GM18951 (cell line): ENCODE data around the gene ACAD9.
"Not testable (repeated sequence)": the region's sequence is repeated elsewhere in the genome, so short reads cannot be mapped to it uniquely, and the experiment has no call there.

Experiments
- POLR2A ChIP-seq: IDR thresholded peaks from 4 replicates; pipeline ENCODE4 v1.6.1; 2011; ENCODE audit warnings: mild to moderate bottlenecking; ENCODE audit not compliant: insufficient read length, insufficient read depth; ENCODE audit errors: extremely low read depth
- in situ Hi-C: fragments of 300-500 bp; cut with MboI; formaldehyde crosslinking; loops from one replicate; pipeline ENCODE4 v1.12.0; 2022; ENCODE audit warnings: low sequenced_read_pairs, mixed read lengths, inconsistent platforms; ENCODE audit not compliant: unreplicated experiment

ACAD9 gene

DNA sequence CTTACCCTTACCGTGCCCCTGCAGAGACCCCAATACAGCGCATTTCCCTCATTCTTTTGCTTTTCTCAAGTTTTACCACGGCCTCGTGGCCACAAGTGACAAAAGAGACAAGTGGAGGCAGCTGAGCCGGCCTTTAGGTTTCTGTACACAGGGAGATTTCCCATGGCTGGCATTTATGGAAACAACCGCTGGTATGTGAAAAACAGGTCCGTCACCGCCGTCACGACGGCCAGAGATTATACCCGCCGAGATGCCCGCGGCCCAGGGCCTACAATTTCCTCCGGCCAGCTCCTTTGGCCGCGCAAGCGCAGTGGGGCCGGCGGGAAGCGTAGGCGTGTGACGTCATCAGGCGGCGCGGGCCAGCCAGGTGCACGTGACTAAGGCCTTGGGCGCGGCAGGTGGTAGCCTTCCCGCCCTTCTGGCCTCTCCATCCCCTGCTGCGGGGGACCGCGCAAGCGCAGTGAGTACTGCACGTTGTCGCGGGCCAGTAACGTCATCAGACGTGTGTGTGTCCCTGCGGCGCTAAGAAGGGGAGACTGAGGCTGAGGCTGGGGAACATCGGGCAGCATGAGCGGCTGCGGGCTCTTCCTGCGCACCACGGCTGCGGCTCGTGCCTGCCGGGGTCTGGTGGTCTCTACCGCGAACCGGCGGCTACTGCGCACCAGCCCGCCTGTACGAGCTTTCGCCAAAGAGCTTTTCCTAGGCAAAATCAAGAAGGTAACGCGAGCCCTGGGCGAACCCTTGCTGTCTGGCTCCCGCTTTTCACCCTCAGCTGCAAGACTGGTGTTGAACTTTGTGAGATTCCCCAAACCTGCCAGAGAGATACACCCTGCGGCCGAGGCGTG lies at the start of gene ACAD9:
Gene ACAD9, plus strand, starts transcription at position 496 of the 845 bp plus-strand sequence. Its CDS starts 72 bp downstream, at position 568.
- peak; percentile 98 for TF ChIP-seq POLR2A
- in situ Hi-C loops, result no loop called here

- in situ Hi-C loops, result not testable (repeated sequence)
These were observed 49.3 kb upstream of the ACAD9 start for GRCh38 chr3:128829925-128830625.

GRCh38 chr3:128830762-128831161 lies 48.7 kb upstream of the ACAD9 start:
- in situ Hi-C loops, result not testable (repeated sequence)

DNA sequence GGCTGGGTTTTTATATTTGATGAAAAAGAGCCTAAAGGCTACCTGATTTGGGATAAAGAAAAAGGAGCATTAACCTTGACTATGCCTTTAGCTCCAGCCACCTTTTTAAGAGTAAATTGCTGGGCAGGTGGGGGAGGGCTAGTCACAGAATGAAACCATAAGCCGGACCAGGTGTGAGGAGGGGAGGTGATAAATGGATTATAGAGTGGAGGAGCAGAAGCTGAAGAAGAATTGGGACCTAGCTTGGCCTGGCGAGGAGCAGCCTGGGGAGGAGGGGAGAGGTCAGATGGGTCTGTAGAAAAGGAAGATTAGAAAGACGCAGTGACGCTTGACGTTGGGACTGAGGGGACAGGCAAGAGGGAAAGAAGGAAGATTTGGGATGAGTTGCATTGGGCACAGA lies 46.4 kb upstream of the ACAD9 start:
- in situ Hi-C loops, result not testable (repeated sequence)

DNA sequence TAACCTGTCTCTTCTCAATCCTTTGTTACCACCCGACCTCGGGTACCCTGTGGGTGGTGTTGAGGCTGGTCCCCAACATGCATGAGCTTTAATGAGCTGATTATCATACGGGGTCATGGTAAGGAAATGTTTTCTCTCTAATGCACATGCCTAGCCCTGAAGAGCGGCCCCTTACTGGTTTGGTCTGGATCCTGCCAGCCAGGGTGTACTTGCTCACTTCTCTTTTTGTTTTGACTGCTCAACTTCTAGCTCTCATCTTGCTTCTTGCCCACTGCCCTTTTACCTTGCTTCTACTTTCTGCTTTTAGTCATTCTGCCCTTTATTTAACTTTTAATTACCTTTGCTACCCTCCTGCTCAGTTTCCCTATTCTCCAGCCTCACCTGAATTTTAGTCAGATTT lies 44.3 kb upstream of the ACAD9 start:
- TF ChIP-seq POLR2A, result no peak
- in situ Hi-C loops, result no loop called here

DNA sequence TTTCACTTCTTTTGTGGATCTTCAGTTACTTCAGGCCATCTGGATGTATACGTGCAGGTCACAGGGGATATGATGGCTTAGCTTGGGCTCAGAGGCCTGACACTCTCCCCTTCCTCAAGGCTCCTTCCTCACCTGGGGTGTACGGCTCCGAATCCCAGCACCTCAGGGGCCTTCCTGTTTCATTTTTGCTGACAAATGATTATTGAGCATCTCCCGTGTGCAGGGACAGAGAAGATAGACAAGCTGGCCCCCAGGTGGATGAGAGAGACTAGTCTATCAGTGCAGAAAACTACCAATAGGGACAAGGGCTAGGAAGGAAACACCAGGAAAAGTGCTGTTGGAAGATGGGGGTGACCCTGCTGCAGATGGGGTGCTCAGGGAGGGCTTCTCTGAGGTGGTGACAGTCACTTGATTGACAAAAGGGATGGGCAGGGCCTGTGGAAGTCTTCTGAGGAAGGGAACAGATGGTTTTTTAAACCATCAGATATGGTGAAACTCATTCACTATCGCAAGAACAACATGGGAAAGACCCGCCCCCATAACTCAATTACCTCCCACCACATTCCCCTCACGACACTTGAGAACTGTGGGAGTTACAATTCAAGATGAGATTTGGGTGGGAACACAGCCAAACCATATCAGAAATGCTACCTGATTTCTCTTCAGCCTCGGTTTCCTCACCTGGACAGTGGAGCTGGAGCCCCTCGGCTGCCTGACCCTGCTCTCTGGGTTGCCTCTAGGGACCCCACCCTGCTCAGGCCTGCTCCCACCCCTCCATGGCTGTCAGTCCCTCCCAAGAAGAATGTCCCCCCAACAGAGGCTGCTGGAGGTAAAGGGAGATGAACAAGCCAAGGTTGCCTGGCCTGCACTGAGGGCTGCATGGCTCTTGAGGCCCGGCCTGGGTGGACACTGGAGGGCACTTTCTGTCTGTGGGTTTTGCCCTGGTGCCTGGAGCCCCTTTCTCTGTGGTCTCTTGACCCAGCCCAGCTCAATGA lies 37.2 kb upstream of the ACAD9 start:
- no peak for TF ChIP-seq POLR2A

GRCh38 chr3:128844502-128844901 lies 34.9 kb upstream of the ACAD9 start:
- in situ Hi-C loops, result no loop called here
- no peak for TF ChIP-seq POLR2A

More for the DNA sequence above, 37.2 kb upstream of the ACAD9 start:
- in situ Hi-C loops, result no loop called here

GRCh38 chr3:128845119-128845777 lies 34.2 kb upstream of the ACAD9 start:
- in situ Hi-C loops, result no loop called here
- no peak for TF ChIP-seq POLR2A

GRCh38 chr3:128845778-128846485 lies 33.5 kb upstream of the ACAD9 start:
- no peak for TF ChIP-seq POLR2A
- in situ Hi-C loops, result no loop called here

GRCh38 chr3:128846486-128846891 lies 32.9 kb upstream of the ACAD9 start:
- in situ Hi-C loops, result no loop called here
- TF ChIP-seq POLR2A, result no peak

DNA sequence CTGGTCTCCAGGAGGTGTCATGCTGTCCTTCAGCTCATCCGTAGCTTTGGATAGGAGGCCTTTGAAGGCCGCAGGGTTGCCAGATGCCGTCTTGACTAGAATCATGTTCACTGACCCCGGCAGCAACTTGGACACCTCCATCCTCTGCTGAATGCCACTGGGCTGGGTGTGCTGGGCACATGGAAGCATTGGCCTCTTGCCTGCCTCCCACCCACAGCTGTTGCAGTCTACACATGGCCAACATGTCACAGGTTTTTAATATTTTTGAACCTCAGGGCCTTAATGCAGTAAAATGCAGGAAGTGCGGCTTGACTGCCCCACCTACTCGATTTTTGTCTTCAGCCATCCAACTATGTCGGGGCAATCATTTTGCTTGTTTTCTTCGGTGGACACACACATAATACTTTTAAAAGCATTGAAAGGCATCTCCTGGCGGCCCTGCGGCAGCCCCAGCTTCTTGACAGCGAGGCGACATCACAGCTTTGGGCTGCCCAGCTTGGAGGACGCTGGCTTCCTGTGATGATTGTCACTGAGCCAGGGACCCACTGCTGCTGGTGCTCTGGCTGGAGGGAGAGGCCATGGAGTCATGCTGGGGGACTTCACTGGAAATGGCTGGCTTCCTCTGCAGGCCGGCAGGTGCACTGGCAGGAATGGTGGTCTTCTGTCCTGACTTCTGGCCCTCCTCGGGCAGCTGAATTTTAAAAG lies 31.6 kb upstream of the ACAD9 start:
- in situ Hi-C loops, result no loop called here
- TF ChIP-seq POLR2A, result no peak

DNA sequence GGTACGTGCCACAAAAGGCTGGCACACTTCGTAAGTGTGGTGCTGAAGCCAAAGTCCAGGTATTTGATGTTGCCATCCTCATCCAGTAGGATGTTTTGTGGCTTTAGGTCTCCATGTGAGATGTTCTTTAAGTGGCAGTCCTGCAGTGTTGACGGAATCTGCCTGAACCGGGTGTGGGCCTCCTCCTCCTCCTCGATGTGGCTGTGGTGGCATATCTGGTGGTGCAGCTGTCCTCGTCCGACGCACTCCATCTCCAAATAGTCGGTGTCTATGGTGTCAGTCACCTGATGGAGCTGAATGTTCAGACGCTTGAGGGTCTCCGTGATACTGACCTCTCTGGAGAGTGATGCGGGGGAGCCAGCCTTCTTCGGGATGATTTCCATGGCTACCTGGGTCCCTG lies 30.5 kb upstream of the ACAD9 start:
- in situ Hi-C loops, result no loop called here
- no peak for TF ChIP-seq POLR2A
